ENCODE measurements around the gene GJC3.

DNA sequence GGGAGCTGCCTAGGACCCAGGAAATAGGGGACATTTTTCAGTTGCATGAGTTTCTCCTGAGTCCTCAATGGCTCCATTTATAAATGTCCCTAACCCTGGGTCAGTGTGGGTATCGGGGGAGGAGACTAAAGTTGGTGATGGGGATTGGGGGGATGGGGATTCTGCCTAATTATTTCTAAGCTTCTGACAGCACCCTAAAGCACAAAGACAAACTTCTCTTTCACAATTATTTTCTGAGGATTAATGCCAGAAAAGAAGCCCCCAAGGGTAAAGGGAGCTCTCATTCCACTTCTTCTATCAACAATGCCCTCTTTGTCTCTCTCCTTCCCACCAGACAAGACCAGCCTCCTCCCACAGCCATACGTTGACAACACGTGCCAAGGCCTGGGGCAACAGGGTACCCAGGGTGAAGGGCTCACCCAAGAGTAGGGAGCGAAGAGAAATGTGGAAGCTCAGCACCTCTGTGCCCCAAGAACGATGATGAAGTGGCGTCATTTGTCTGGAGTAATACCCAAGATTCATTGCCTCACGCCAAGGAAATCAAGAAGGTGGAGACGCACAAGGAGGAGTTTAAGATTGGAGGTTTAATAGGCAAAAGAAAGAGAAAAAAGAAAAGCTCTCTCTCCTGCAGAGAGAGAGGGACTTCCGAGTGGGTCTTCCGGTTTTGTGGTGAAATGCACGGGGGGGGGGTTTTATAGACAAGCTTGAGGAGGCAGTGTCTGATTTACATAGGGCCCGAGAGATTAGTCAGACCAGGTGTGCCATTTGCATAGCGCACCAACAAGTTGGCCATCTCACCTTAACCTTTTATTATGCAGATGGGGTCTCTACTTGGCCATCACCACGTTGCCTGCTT is 14.4 kb upstream of the GJC3 start:
- TF ChIP-seq, protein P1, sequence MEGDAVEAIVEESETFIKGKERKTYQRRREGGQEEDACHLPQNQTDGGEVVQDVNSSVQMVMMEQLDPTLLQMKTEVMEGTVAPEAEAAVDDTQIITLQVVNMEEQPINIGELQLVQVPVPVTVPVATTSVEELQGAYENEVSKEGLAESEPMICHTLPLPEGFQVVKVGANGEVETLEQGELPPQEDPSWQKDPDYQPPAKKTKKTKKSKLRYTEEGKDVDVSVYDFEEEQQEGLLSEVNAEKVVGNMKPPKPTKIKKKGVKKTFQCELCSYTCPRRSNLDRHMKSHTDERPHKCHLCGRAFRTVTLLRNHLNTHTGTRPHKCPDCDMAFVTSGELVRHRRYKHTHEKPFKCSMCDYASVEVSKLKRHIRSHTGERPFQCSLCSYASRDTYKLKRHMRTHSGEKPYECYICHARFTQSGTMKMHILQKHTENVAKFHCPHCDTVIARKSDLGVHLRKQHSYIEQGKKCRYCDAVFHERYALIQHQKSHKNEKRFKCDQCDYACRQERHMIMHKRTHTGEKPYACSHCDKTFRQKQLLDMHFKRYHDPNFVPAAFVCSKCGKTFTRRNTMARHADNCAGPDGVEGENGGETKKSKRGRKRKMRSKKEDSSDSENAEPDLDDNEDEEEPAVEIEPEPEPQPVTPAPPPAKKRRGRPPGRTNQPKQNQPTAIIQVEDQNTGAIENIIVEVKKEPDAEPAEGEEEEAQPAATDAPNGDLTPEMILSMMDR (IDR thresholded peaks at IDR 0.05) = no peak
- TF ChIP-seq POLR2AphosphoS5 (IDR thresholded peaks at IDR 0.05) = no peak

All from transverse colon (tissue), 4 donors.